GM12891 (cell line): ENCODE measurements around the gene UCP3.

ENCODE experiments used
- POLR2A ChIP-seq: IDR thresholded peaks from 2 replicates; pipeline ENCODE4 v1.6.1; 2011; ENCODE audit warnings: low read depth, low read length, control low read depth
- POLR2AphosphoS5 ChIP-seq: IDR thresholded peaks from 2 replicates; pipeline ENCODE4 v1.6.1; 2011; ENCODE audit warnings: low read depth, low read length, control low read depth
- TAF1 ChIP-seq: IDR thresholded peaks from 2 replicates; pipeline ENCODE4 v1.6.1; 2011; ENCODE audit warnings: low read depth, low read length, control low read depth

DNA sequence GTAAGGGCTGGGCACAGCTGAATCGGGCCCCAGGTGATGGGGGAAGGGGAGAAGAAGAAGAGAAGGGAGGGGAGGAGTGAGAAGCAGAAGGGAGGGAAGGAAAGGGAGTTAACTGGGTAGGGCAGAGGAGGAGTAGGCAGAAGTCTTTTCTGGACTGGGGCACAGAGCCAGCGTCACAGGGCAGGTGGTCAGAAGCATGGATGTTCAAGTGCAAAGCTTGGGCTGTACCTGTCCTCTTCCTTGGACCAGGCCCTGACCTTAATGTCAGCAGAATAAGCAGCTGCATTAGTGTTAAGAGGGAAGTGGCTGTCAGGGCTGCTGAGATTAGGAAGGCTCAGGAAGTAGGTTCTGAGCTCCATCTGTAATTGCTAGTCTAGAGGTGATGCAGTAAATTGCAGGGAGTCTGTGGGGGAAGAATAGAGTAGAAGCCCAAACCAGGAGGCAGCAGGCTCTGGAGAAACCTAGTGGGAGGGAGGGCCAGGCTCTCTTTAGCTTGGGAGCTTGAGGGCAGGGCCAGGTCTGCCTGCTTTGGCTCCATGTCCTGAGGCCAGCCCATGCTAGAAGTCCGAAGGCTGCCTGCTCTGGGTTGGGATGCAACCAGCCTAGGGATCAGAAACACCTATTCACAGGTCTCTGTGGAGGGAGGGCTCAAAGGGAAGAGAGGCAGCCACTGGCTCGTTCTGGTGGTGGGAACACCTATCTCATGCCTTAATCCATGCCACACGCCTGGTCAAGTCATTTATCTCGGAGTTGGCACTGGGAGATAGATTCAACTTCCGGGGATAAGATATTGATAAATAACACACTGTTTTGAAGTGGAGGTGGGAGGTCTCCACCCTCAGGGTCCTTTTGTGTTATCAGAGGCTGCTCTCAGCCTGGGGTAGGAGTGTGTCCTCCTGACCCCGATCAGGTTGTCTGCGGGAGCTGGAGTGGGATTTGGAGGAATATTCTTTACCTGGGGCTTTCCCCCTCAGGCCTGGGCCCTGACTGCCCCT lies 1.7 kb upstream of the UCP3 start:
- TF ChIP-seq POLR2A, result no peak
- no peak for TF ChIP-seq TAF1
- no peak for TF ChIP-seq POLR2AphosphoS5
